HG03025 (cell line): ENCODE measurements around the gene TAS1R3.

Source experiments
- ATAC-seq: cut with Tn5 transposase; IDR thresholded peaks from one replicate; pipeline ENCODE4 v1.9.1; 2021; ENCODE audit warnings: mild to moderate bottlenecking, moderate library complexity; ENCODE audit not compliant: unreplicated experiment, low FRiP score

The TAS1R3 gene

DNA sequence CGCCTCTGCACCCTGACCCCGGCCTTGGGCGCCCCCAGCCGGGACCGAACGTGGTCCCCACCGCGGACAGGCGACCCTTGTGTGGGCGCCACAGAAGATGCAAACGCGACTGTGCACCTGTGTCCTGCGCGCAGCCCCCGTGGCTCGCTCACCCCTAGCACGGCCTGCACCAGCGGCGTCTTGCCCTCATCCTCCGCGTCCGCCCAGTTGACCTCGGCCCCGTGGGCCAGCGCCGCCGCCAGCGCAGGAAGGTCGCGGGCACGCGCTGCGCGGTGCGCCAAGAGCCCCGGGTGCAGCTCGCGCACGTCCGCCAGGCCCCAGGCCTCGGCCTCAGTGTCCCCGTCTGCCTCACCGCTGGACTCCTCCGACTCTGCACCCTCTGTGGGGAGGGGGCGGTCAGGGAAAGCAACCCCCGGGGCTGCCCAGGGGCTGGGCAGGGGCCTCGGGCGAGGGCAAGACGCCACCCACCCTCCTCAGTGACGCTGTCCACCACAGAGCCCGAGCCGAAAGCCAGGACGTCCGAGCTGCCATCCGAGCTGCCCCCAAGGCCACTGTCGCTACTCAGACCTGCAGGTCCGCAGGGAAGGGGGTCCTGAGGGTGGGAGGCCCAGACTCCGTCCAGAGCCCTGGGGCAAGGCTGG lies 36.7 kb upstream of the TAS1R3 start:
- no peak for ATAC-seq

DNA sequence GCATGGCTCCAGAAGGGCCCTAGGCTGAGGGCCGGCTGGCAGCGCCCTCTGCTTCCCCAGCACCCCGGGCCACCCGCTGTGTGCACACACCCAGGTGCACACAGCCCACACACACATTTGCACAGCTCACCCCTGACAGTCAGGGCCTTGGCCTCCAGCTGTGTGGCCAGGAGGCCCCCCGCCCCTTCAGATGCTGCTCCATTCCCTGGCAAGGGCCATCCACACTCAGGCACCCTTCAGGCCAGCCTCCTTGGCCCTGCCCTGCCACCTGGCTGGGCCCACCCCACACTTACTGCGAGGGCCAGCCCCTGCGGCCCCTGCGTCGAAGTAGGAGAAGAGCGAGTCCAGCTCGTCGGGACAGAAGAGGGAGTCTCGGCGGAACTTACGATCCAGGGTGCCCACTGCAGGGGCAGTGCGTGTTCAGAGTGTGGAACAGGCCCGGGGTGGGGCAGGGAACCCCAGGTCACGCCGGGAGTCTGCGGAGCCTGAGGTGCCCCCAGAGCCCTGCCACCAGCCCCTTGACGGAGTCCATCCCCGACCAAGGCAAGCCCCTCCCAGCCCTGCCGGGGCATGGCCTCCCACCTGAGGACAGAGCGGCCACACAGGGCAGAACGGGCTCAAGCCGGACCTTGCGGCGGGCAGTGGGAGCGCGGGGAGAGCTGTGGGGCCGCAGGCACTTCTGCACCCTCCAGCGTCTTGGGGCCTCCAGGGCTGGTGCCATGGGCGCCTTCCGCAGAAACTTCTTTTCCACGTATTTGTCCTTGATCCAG lies 35.7 kb upstream of the TAS1R3 start:
- ATAC-seq: no peak

DNA sequence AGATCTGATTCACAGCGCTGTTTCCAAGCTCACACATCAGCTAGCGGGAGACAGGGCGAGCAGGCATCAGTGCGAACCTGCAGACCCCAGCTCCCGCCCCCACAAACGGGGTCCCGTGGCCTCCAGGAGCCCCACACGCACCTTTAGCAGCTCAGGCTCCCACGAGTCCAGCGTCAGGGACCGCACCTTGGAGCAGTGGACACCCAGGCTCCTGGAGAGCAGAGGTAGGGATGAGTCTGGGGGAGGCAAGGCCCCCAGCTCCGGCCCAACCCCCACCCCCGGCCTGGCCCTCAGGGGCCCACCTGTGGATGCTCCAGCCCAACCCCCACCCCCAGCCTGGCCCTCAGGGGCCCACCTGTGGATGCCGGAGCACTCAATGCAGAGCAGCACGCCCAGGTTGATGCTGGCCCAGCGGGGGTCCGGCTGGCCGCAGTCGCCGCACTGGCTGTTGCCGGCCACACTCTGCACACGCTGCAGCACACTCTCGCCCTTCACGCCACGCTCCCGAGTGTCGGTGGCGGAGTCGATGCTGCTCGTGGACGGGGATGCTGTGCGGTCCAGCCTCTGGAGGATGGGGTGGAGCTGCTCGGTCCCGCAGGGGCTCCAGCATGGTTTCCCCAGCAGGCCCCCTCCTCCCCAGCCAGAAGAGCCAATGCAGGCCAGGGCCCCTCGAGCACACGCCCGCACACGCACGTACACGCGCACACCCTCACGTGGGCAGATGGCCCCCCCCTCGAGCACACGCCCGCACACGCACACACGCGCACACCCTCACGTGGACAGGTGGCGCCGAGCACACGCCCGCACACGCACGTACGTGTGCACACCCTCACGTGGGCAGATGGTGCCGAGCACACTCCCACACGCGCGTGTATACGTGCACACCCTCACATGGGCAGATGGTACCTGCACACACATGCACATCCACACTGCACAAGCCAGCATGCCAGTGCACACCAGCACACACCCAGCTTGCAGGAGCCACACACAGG lies 34.7 kb upstream of the TAS1R3 start:
- ATAC-seq: no peak

DNA sequence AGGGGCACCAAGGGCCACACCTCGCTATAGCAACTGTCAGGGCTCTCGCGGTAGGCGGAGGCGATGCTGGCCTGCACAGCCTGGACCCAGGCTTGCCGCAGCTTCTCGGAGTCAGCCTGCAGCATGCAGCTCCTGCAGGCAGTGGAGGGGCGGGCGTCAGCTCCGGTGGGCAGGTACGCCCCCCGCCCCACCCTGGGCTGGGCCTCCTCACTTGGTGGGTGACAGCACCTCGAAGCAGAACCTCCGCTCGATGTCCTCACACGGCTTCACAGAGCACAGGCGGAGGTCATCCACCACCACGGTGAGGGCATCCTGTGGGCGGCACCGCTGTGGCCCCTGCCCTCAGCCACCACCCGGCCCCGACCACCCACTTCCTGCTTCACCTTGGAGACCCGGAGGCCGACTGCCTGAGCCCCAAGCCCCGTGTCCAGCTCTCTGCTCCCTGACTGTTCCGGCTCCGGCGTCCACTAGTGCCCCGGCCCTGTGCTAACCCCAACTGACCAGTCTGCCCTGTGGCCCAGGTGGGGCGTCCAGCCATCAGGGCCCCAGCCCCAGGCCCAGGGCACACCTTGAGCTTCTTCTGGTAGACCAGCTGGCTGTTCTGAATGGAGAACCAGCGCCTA lies 33.2 kb upstream of the TAS1R3 start:
- no peak for ATAC-seq

DNA sequence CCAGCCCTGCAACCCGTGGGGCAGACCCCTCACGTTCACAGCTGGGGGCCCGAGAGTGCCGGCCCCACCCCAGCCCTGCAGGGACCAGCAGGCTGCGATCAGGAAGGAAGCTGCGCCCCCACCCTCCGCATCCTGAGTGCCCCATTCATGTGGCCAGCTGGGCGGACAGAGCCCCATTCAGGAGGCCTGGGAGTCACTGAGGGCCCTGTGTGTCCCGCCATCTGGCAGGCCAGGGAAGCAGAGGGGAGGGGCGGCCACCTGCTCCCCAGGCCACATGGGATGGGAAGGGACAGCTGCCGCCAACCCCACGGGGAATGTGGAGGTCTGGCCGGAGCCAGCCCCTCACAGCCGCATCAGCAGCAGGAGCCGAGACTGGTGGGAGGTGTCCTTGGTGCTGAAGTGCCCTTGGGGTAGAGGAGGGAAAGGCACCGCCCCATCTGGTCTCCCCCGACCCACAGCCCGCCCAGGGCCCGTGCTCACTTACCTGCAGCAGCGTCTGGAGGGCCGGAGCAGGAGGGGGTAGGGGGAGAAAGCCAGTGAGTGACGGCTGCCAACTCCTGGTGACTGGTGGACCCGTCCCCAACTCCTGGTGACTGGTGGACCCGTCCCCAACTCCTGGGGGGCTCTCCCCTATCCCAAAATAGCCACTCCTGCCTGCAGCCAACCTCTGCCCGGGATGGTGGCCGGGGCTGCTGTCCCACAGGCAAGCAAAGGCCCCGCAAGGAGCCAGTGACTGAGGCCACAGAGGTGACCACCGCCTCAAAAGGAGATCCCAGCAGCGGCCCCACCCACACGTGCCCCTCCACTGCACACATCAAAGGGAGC lies 32.0 kb upstream of the TAS1R3 start:
- ATAC-seq: no peak

DNA sequence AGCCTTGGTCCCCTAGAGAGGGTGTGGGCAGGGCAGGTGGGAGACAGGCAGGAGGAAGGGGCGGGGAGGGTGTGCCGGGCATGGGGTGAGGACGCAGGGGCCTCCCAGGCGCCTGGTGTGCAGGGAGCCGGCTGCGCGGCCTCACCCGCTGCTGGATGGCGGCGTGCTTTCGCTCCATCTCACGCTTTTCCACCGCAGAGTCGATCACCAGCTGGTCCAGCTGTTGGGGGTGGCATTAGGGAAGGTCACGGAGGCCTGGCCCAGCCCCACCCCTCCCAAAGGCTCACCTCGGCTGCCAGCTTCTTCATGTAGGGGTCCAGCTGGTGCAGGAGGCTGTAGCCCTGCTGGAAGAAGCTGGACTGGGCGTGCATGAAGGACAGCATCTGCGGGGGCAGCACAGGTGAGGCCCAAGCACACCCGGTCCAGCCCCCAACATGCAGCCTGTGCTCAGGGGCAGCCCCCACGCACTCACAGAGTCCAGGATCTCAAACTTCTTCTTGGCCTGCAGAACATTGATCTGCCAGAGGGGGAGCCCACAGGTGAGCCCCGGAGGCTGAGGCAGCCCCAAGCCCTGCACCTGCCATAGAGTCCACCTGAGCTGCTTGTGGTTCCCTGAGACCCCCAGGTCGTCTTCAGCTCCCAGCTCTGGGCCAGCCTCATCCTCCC lies 31.3 kb upstream of the TAS1R3 start:
- no peak for ATAC-seq

DNA sequence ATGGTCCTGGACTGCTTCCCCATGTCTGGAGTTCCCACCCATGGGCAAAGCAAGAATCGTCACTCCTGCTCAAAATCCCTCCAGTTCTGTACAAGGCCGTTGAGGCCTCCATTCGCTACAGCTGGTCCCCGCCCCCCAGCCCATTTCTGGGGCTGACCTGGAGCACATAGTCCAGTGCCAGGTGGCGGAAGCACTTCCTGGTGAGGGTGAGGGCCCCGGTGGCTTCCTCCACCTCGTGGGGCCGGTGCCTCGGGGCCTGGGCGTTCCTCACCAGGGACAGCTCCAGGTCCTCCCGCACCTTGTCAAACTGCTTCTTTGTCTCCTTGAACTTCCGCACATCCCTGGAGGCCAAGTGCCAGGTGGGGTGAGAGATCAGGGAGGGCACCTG lies 30.7 kb upstream of the TAS1R3 start:
- no peak for ATAC-seq

DNA sequence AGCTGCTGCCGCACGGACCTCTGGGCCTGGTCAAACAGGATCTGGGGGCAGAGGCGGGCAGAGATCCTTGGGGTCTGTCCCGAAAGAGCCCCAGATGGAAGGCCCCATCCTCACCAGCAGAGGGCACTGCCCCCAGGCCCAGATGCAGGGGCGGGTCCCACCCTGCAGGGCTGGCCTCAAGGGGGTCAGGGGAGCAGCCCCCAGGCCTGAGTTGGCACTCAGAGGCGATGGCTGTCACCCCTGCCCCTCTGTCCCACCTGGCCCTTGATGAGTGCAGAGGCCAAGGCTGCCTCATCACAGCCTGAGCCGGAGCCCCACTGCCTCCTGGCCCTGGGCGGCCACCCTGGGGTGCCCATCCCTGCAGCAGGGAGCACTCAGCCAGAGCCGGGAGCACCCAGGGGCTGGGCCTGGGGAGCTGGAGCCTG lies 29.1 kb upstream of the TAS1R3 start:
- ATAC-seq: no peak

DNA sequence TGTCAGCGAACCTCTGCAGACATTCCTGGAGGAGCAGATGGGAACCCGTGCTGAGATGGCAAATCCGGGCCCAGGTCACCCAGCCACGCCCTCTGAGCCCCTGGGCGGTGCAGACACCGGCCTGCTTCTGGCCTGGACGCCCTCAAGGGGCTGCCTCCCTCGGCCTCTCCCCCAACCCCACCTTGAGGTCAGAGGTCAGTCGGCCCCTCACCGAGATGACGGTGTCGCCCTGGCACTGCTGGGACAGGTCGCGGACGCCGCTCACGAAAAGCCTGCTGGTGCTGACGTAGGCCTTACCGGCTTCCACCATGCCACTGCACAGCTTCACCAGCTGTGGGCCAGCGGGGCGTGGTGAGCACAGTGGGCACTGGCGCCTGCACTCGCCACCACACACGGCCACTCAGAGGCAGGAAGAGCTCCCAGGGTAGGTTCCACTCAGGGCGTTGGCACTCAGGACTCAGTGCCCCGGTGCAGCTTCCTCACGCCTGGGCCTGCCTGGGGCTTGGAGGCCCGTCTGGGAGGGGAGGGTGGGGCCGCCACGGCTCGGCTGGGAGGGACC lies 28.1 kb upstream of the TAS1R3 start:
- no peak for ATAC-seq

DNA sequence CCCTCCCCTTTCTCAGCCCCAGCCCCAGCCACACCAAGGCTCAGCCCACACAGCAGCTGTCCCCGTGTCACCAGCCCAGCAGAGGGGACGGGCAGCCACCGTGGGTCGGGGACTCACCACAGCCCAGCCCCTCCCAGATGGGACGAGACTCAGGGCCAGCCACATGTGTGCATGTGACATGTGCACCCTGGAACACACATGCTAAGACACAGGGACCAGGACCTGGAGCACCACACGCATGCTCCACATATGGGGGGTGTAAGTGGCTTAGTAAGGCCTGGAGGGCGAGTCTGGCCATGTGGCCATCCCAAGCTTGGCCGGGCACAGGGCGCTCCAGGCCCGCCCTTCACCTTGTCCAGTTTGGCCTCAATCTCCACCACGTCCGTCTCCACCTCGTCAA lies 27.3 kb upstream of the TAS1R3 start:
- ATAC-seq: no peak

DNA sequence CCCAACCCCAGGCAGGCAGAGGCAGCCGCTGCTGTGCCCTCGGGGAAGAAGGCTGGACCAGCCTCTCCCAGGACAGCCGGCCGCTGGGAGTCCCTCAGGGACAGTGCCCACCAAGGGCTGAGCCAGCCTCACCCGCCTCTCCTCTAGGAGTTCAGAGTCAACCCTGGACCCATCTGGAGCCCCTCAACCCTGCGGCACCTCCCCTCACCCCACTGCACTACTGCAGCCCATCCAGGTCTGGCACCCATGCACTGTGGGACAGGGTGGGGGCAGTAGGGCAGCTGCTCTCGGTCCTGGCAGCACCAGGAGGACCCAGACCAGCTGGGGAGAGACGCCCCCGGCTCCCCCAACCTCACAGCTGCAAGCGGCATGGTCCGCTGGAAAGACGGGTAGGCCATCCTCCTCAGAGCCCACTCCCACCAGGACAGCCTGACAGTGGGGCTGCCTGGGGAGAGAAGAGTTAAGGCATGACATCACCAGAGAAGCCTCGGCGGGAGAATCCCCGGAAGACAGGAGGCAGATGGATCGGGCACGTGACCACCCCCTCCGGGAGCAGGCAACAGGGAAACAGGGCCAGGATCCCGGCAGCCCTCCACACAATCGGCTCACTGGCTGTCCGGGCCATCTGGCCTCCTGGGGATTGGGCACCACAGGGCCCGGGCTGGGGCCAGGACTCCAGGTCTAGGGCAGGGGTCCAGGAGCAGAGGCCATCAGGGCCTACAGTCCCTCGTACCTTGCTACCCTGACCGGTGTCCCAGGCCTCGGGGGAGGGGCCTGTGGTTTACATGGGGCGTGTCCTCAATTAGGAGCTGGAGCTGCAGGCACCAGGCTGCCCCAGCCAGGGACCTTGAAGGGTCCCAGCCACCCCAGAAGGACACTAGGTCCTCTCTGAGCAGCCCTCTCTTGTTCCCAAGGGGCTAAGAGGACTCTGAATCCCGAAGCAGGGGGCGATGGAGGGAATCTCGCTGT lies 26.5 kb upstream of the TAS1R3 start:
- ATAC-seq: no peak

DNA sequence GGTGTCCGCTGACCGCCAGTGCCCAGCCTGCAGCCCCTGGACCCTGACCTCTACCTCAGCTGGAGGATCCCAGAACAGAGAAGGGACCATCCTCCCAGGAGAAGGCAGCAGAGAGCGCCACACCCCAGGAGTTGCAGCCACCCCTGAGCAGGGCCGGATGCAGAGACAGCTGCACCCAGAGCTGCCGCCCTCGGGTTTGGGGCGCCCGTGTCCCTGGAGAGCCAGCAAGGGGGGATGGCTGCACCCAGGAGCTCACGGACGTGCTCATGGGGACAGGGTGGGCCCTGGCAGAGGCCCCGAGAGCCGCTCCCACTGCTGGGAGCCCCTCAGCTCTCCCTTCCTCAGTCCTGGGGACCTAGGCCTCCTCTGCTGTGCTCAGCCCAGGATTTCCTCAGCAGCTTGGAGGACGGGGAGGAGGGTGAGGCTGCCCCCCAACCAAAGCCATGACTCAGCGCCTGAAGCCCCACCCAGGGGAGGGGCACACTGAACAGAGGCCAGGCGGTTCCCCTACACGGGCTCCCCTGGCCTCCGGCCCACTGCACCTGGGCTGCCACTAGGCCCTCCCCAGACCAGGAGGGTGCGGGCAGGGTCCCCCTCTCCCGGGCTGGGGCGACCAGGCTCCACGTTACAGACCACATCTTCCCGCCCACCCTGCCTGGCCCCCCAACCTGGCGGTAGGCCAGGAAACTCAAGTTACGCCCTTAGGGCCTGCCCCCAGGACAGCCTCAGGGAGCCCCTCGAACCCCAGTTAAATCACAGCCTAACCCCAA lies 25.6 kb upstream of the TAS1R3 start:
- ATAC-seq: no peak

DNA sequence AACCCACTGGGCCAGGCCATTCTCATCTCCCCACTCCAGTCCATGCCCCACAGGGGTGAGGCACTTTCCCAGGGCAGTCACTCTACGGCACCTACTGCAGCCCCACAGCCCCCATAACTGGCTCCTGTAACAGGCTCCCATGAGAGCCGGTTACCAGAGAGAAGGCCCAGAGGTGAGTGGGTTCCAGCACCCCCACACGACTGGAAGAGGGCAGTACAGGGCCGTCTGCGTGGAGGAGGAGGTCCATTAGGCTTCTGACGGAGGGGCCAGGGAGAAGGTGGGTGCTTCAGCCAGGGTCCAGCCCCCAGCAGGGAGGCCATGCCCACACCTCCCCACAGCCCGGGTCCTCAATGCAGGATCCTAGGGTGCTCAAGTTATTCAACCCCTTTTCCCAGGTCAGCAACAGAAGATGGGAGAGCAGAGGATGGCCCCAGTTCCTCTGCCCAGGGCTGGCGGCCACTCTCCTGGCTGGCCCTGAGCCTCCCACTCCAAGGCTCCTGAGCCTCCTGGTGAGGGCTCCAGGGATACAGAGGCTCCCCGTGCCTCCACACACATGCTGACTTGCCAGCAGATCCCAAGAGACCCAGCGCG lies 24.9 kb upstream of the TAS1R3 start:
- no peak for ATAC-seq

DNA sequence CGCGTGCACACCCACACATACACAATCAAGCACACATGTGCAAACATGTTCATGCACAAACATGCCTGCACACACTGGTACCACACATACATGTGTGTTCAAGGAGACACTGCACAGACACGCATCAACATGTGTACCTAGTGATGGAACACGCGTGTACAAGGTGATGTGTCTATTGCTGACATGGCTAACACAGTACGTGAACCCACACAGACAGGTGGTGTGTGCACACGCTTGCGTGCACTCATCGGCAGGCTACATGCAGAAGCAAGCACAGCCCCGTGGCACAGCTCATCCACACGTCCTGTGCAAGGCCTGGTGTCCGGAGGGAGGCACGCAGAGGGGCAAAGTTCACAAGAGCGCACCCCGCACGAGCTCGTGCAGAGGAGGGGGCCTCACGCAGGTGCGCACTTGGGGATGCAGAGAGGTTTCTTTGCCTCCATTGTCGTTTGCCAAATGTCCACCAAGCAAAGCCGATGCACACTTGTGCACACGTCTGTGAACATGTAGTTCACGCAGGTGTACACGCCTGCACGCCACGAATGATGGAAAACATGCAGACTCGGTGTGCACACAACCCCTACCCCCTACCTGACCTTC lies 24.3 kb upstream of the TAS1R3 start:
- ATAC-seq: no peak

DNA sequence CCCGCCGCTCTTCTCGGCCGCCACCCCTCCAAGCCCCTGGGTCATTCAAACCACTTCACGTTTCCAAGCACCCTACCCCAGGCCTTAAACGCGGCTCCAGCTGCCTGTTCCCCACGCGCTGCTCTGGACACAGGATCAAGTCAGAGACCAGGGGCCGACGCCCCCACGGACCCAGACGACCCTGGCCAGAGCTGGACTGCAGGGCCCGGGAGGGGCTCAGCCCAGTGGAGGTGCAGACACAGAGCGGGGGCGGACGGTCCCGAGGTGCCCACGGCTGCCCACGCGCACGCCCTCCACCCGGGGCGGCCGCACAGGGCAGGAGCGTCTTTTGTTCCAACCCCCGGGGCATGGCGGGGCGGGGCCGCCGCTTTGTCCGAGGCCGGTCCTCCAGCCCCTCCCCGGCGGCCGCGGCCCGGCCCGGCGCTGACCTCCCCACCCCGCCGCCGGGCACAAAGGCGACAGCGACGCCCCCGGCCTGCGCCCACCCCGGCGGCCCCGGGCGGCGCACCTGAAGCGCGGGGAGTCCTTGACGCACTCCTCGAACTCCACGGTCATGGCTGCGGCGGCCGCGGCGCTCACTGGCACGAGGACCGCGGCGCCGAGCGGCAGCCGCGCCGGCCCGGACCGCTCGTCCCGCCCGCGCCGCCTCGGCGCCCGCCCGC lies 23.7 kb upstream of the TAS1R3 start:
- peak; percentile 6 for ATAC-seq
